Pancreas (tissue), 10 donors: ENCODE results near the gene CAPS. TPM values are rescaled to one million over a fixed set of nuclear protein-coding genes. Genes with fewer than 3 reads are reported as not detected.

ENCODE experiments used
- ATAC-seq, 4 donors: fragments of 200-7000 bp; cut with Tn5 transposase; one replicate each; pipeline versions ENCODE4 v1.8.0 to v1.9.1; 2020; ENCODE audit warnings: mild to moderate bottlenecking in 4 of 4, moderate library complexity in 4 of 4
- DNase-seq, 6 donors: peaks; one replicate each; pipeline ENCODE4 v3.0.0-alpha.2; 2020
- FAIRE-seq: peaks from 2 replicates; lab custom pipeline; 2012; peaks lifted over from hg19 to GRCh38; lab: Jason Lieb, UNC
- H3K27ac ChIP-seq, 4 donors: fragments of 200-600 bp; sonication (generic); 1 replicate in 3 of 4; 2 replicates in 1 of 4; pipeline versions ENCODE4 v1.5.0 to v1.8.0; 2020
- H3K27me3 ChIP-seq, 4 donors: fragments of 200-600 bp; one replicate each; pipeline ENCODE4 v1.8.0; 2021
- H3K36me3 ChIP-seq, 3 donors: fragments of 200-600 bp; sonication (generic) in 1 of 3; one replicate each; pipeline versions ENCODE4 v1.5.0 to v1.8.0; 2020 to 2021
- H3K4me1 ChIP-seq, 3 donors: fragments of 200-600 bp; one replicate each; pipeline ENCODE4 v1.8.0; 2021
- H3K4me3 ChIP-seq, 4 donors: fragments of 200-600 bp; sonication (generic) in 2 of 4; one replicate each; pipeline versions ENCODE4 v1.5.0 to v1.8.0; 2020 to 2021
- H3K9me3 ChIP-seq, 4 donors: fragments of 200-600 bp; one replicate each; pipeline ENCODE4 v1.8.0; 2021
- WGBS, 2 donors: extraction: QIAGEN DNeasy Blood & Tissue Kit; methylation state at CpG; one replicate each; pipeline ENCODE4 v1.1.7; 2013; 5-methylcytosine and 5-hydroxymethylcytosine counted together
- intact Hi-C, 3 donors: fragments of 100-400 bp; cut with DNase I; formaldehyde crosslinking; loops; one replicate each; pipeline versions ENCODE4 v1.11.1 to v1.14.2; 2022
- polyA plus RNA-seq, 2 donors: library from polyadenylated mRNA; stranded (reverse); fragments of 200-250 nt; gene quantifications; one replicate each; pipeline ENCODE4 v1.2.3, GENCODE V29; 2013
- total RNA-seq, 6 donors: library from RNA; stranded (reverse); fragmentation: NEBNext Ultra II Directional in 4 of 6; extraction: Animal tissue kit (Norgen Biotek cat#: 25700) in 4 of 6; gene quantifications; one replicate each; pipeline versions ENCODE4 v1.2.1 to v1.2.4, GENCODE V29; 2021 to 2023
- TF ChIP-seq, protein P1 (sequence below), 4 donors: fragments of 200-600 bp; sonication (generic) in 3 of 4; IDR thresholded peaks; one replicate each; pipeline versions ENCODE4 v1.5.0 to v1.8.0; 2021; ENCODE audit warnings: antibody characterized with exemption in 4 of 4
- donor health status: healthy with polysubstance abuse.
- donor health status: DM: no; HTN: no; CAD: no; lungs with moderate emphysema.
- donor health status: DM: no; HTN: no; CAD: no.
- donor health status: control.
- donor health status: control.
- donor health status: Bipolar disorder and iron deficiency.
- donor health status: DM: yes; HTN: yes; CAD: no.
- donor health status: DM: no; HTN: no; CAD: no.
- donor health status: DM: no; HTN: no; CAD: no.
- donor health status: DM: yes; HTN: yes; CAD: no.

The CAPS gene
- total and polyA plus RNA-seq, 8 donors = 10.5 to 77.2 (median 15.8) TPM

DNA sequence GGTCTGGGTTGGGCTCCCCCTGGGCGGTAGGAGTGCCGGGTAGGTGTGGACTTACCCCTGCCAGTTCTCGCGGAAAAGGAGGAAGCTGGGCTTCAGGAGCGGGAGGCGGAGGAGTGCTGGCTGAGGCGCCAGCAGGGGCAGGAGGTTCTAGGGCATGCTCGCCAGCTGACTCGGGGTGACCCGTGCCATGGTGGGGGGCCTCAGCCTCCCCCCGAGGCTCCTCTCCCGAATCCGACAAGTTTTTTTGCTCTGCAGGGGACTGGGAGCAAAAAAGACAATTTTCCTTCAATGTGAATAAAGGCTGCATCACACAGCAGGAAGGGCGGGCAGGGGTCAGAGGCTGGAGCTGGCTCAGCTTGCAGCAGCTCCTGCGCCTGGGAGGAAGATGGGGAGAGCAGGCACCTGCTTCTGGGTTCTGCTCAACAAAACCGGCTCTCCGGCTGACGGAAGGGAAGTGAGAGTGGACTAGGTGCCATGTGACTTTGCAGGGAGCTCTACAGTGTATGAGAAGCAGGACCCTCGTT lies 37.3 kb downstream of the CAPS start:
- no peak overlapping the region for H3K4me3 ChIP-seq

DNA sequence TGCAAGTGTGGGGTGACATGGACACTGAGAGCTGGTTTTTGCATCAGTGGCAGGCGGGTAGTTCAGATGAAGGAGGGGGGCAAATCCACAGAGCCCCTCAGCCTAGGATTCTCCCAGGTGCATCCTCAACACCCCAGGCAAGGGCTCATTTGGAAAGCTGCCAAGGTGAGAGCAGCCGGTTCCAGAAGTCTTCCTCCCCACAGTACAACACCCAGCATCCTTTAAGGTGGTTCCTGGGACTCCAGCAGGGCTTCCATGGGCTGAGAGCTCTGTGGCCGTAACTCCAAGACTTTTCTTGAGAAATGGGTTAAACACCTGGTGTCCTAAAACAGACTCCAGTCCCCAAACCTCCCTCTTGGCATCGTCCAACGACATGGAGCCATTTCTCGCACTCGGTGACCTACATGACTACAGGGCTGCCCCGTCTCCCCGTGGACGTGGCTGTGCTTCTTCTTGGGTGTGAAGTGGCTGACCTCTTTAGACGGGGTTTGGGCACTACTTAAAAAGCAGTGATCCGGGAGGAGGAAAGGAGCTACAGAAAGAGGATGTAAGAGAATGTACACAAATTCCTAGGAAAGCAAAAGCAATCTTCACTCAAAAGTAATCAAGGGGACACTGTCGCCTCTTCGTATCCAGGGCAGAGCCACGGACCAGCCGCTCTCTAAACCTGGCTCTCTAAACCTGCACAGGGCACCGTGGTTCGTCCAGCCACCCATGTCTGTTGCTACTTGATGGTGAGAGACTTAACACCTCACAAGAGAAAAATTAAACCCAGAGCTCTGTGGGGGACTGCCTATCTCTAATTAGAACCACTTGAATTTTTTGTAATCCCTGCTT lies 38.4 kb downstream of the CAPS start:
- Histone ChIP-seq H3K27ac (no peak overlapping the region), H3K4me3 (no peak overlapping the region), H3K36me3 (no peaks in the 10 kb centered on the region), H3K27me3 (no peaks in the 10 kb centered on the region), H3K4me1 (peaks cover 26 to 55% (median 30%) of the 10 kb centered on the region in 3 donors), H3K9me3 (no peaks in the 10 kb centered on the region)
- ATAC-seq (no peak), DNase-seq (no peak), FAIRE-seq (no peak)
- WGBS, 2 donors = 81 to 86% methylated on average over 18 of the region's 18 CpGs
- intact Hi-C loops = no loop called here
- TF ChIP-seq, protein P1, sequence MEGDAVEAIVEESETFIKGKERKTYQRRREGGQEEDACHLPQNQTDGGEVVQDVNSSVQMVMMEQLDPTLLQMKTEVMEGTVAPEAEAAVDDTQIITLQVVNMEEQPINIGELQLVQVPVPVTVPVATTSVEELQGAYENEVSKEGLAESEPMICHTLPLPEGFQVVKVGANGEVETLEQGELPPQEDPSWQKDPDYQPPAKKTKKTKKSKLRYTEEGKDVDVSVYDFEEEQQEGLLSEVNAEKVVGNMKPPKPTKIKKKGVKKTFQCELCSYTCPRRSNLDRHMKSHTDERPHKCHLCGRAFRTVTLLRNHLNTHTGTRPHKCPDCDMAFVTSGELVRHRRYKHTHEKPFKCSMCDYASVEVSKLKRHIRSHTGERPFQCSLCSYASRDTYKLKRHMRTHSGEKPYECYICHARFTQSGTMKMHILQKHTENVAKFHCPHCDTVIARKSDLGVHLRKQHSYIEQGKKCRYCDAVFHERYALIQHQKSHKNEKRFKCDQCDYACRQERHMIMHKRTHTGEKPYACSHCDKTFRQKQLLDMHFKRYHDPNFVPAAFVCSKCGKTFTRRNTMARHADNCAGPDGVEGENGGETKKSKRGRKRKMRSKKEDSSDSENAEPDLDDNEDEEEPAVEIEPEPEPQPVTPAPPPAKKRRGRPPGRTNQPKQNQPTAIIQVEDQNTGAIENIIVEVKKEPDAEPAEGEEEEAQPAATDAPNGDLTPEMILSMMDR (IDR thresholded peaks at IDR 0.05) = no peak

More for the DNA sequence above, 37.3 kb downstream of the CAPS start:
- Histone ChIP-seq H3K9me3 (no peaks in the 10 kb centered on the region), H3K36me3 (no peaks in the 10 kb centered on the region), H3K27me3 (no peaks in the 10 kb centered on the region), H3K27ac (peak overlapping the region in 1 of 4 donors; percentile 22), H3K4me1 (peaks cover 23 to 46% (median 28%) of the 10 kb centered on the region in 3 donors)
- DNase-seq (no peak), FAIRE-seq (no peak), ATAC-seq (no peak)
- intact Hi-C loops = no loop called here
- TF ChIP-seq, protein P1 (IDR thresholded peaks at IDR 0.05) = no peak
- 74 to 77% methylated on average over 19 of the region's 19 CpGs for WGBS, 2 donors

DNA sequence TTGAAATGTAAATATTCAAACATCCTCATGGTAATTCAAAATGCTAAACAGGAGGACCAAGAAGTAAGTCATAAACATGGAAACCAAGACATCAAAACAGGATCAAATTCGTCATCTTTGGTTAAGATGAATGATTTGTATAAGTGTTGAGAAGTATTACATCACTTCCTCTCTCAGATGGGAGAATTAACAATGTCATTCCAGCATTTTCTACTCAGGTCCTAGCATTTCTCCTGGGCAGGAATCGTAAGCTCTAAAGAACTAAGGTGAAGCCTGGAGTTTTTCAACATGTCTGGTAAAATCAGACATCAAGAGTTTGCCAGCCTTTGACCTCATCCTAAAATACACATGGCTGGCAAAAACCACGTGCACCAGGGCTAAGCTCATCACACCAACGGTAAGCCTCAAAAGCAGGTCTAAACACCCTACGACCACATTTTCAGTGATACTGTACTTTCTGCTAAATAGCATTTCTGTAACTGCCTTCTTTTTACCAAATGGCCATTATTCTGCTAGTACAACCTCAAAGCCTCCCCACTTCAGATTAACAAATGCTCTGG lies 39.1 kb downstream of the CAPS start:
- H3K27ac ChIP-seq = peak overlapping the region in 1 of 4 donors; percentile 67
- H3K4me1 ChIP-seq = peaks cover 26 to 57% (median 30%) of the 10 kb centered on the region in 3 donors

DNA sequence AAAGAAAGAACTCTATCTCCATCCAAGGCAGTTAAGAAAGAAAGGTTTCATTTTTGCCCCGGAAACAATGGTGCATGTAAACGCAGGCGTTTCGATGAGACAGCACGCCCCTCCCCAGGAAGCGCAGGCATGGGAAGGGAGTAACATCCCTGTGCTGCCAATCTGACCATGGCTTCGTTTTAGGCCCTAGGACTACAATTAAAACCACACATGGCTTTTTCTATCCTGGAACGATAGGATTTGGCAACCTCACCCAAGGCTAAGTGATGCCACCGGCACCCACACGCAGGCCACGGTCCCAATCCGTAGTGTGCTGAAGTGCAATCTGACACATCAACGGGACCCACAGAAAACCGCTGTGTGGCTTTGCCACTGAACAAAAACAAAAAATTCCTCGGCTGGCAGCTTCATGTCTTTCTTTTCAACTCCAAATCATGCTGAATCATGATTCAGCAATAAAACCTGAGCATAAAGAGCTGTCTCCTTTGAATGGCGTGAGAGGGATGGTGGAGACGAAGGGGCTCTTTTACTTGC lies 39.7 kb downstream of the CAPS start:
- Histone ChIP-seq H3K27me3 (no peaks in the 10 kb centered on the region), H3K4me1 (peaks cover 30 to 57% (median 32%) of the 10 kb centered on the region in 3 donors), H3K4me3 (no peak overlapping the region), H3K9me3 (no peaks in the 10 kb centered on the region), H3K27ac (peak overlapping the region in 3 of 4 donors; percentile 43 to 69 (median 67)), H3K36me3 (no peaks in the 10 kb centered on the region)
- intact Hi-C loops = no loop called here
- DNase-seq (no peak), ATAC-seq (no peak), FAIRE-seq (no peak)
- WGBS, 2 donors = 58 to 62% methylated on average over 17 of the region's 17 CpGs
- TF ChIP-seq, protein P1 (IDR thresholded peaks at IDR 0.05) = no peak

More for the DNA sequence above, 39.1 kb downstream of the CAPS start:
- ATAC-seq (no peak), DNase-seq (no peak), FAIRE-seq (no peak)
- no peak overlapping the region for H3K4me3 ChIP-seq
- WGBS, 2 donors = 62 to 64% methylated on average over 5 of the region's 5 CpGs
- TF ChIP-seq, protein P1 (IDR thresholded peaks at IDR 0.05) = no peak
- H3K27me3 ChIP-seq = no peaks in the 10 kb centered on the region
- H3K36me3 ChIP-seq = no peaks in the 10 kb centered on the region
- intact Hi-C loops = no loop called here
- H3K9me3 ChIP-seq = no peaks in the 10 kb centered on the region
